ENCODE results near the gene IFITM1. TPM values are rescaled to one million over a fixed set of nuclear protein-coding genes. Genes with fewer than 3 reads are reported as not detected.
"Not testable (repeated sequence)": the region's sequence is repeated elsewhere in the genome, so short reads cannot be mapped to it uniquely, and the experiment has no call there.

IFITM1 gene
- polyA plus RNA-seq, 1 experiment, result 660 TPM

GRCh38 chr11:331358-332060 lies 17.7 kb downstream of the IFITM1 start:
- H3K27me3 ChIP-seq (ENCODE audit: control insufficient read depth, insufficient read depth, low read length), result no peaks in the 10 kb centered on the region
- POLR2A ChIA-PET, result no interaction called here

GRCh38 chr11:332651-333480 lies 19.0 kb downstream of the IFITM1 start:
- no peak overlapping the region for H3K4me3 ChIP-seq (ENCODE audit: low read depth, low read length)
- DNase-seq (ENCODE audit: low read depth), result no peak
- H3K36me3 ChIP-seq (ENCODE audit: control insufficient read depth, insufficient read depth, low read length), result no peaks in the 10 kb centered on the region
- H3K27me3 ChIP-seq (ENCODE audit: control insufficient read depth, insufficient read depth, low read length), result no peaks in the 10 kb centered on the region
- ChIA-PET CTCF (interaction anchor here (0.9 kb wide), 1 partner anchor 9 kb away, joined by 3 read pairs; no protein-coding TSS in a partner anchor), POLR2A (no interaction called here)
- TF ChIP-seq CTCF (IDR thresholded peaks at IDR 0.05; ENCODE audit: insufficient read depth, low read depth, low read length), result no peak

More at GRCh38 chr11:331358-332060, 17.7 kb downstream of the IFITM1 start:
- Histone ChIP-seq H3K4me3 (ENCODE audit: low read depth, low read length) (no peak overlapping the region), H3K36me3 (ENCODE audit: control insufficient read depth, insufficient read depth, low read length) (no peaks in the 10 kb centered on the region)
- no peak for TF ChIP-seq CTCF (IDR thresholded peaks at IDR 0.05; ENCODE audit: insufficient read depth, low read depth, low read length)
- DNase-seq (ENCODE audit: low read depth), result no peak
- CTCF ChIA-PET, result no interaction called here

- CTCF ChIA-PET, result interaction anchor here (0.9 kb wide), 1 partner anchor 20 kb away, joined by 4 read pairs; no protein-coding TSS in a partner anchor
- H3K36me3 ChIP-seq (ENCODE audit: control insufficient read depth, insufficient read depth, low read length); DNase-seq (ENCODE audit: low read depth); H3K27me3 ChIP-seq (ENCODE audit: control insufficient read depth, insufficient read depth, low read length); POLR2A ChIA-PET; H3K4me3 ChIP-seq (ENCODE audit: low read depth, low read length): not testable (repeated sequence)
Measured at GRCh38 chr11:333616-334263, 19.9 kb downstream of the IFITM1 start.

- ChIA-PET POLR2A (no interaction called here), CTCF (interaction anchor here (0.6 to 0.9 kb wide), 2 partner anchors 19 to 25 kb away, joined by 3 to 4 read pairs; no protein-coding TSS in a partner anchor)
- no peaks in the 10 kb centered on the region for H3K36me3 ChIP-seq (ENCODE audit: control insufficient read depth, insufficient read depth, low read length)
- H3K27me3 ChIP-seq (ENCODE audit: control insufficient read depth, insufficient read depth, low read length), result no peaks in the 10 kb centered on the region
- no peak for DNase-seq (ENCODE audit: low read depth)
- no peak for TF ChIP-seq CTCF (IDR thresholded peaks at IDR 0.05; ENCODE audit: insufficient read depth, low read depth, low read length)
- no peak overlapping the region for H3K4me3 ChIP-seq (ENCODE audit: low read depth, low read length)
Measured at GRCh38 chr11:334264-334994, 20.6 kb downstream of the IFITM1 start.

- no peak for DNase-seq (ENCODE audit: low read depth)
- CTCF ChIA-PET, result interaction anchor here (0.7 kb wide), 1 partner anchor 128 kb away, joined by 3 read pairs; no protein-coding TSS in a partner anchor
- TF ChIP-seq CTCF (IDR thresholded peaks at IDR 0.05; ENCODE audit: insufficient read depth, low read depth, low read length), result no peak
Measured at GRCh38 chr11:335779-336658, 22.2 kb downstream of the IFITM1 start.

More at GRCh38 chr11:335779-336658, 22.2 kb downstream of the IFITM1 start:
- H3K4me3 ChIP-seq (ENCODE audit: low read depth, low read length), result no peak overlapping the region
- POLR2A ChIA-PET, result no interaction called here
- no peaks in the 10 kb centered on the region for H3K36me3 ChIP-seq (ENCODE audit: control insufficient read depth, insufficient read depth, low read length)
- no peaks in the 10 kb centered on the region; the same call in 1 of the 2 replicates for H3K27me3 ChIP-seq (ENCODE audit: control insufficient read depth, insufficient read depth, low read length)

All from BJ (cell line).